Transverse colon (tissue), 4 donors: ENCODE data around the gene F2RL3.

Source experiments
- CTCF ChIP-seq, 5 experiments: fragments of 200-600 bp in 3 of 5; fragments of 450-650 bp in 2 of 5; sonication (generic) in 3 of 5; IDR thresholded peaks; 1 replicate in 2 of 5; 2 replicates in 3 of 5; pipeline ENCODE4 v1.5.1; 2016 to 2017; ENCODE audit warnings: antibody characterized with exemption in 5 of 5, inconsistent platforms in 3 of 5, mild to moderate bottlenecking in 2 of 5, moderate library complexity in 1 of 5
- EP300 ChIP-seq: sonication (generic); formaldehyde crosslinking; IDR thresholded peaks from one replicate; pipeline ENCODE4 v1.6.1; 2017; ENCODE audit warnings: antibody characterized with exemption, low read depth
- POLR2A ChIP-seq: fragments of 450-650 bp; IDR thresholded peaks from one replicate; pipeline ENCODE4 v1.6.1; 2016; ENCODE audit warnings: antibody characterized with exemption, mild to moderate bottlenecking, moderate library complexity
- POLR2AphosphoS5 ChIP-seq, 3 donors: sonication (generic); formaldehyde crosslinking; IDR thresholded peaks; one replicate each; pipeline ENCODE4 v1.6.1; 2016; ENCODE audit warnings: antibody characterized with exemption in 3 of 3

GRCh38 chr19:16891696-16892382, 3.0 kb downstream of the F2RL3 start:
- TF ChIP-seq CTCF (IDR thresholded peaks at IDR 0.05) (no peak), POLR2AphosphoS5 (IDR thresholded peaks at IDR 0.05) (no peak), POLR2A (no peak), EP300 (no peak)
